ENCODE measurements around the gene ULK1. TPM values are rescaled to one million over a fixed set of nuclear protein-coding genes. Genes with fewer than 3 reads are reported as not detected.

Gene ULK1
- total RNA-seq, 2 experiments from 2014 or later: 85.0 to 91.6 TPM

- no peak overlapping the region for H3K4me3 ChIP-seq (ENCODE audit: low read length)
- CTCF ChIA-PET: no interaction called here
- no peak for TF ChIP-seq CTCF (IDR thresholded peaks at IDR 0.05)
- ATAC-seq (ENCODE audit: poor library complexity): no peak
- Mint-ChIP-seq H3K4me3 (no peak overlapping the region), H3K9me3 (no peaks in the 10 kb centered on the region), H3K27ac (no peak overlapping the region), H3K27me3 (no peaks in the 10 kb centered on the region), H3K36me3 (ENCODE audit: low read depth) (peaks cover 67% of the 10 kb centered on the region), H3K4me1 (ENCODE audit: low read depth) (no peaks in the 10 kb centered on the region)
- intact Hi-C loops (cut with DNase I, micrococcal nuclease): loop anchor here in 1 of 2 experiments (10.0 kb wide), 1 partner anchor 1063 kb away; the partner anchor contains the start of gene RAN
- no peaks in the 10 kb centered on the region for H3K27me3 ChIP-seq (ENCODE audit: control insufficient read depth in 1 of 2, insufficient read depth in 2 of 2, low read length in 2 of 2)
- no peaks in the 10 kb centered on the region for H3K9me3 ChIP-seq (ENCODE audit: control insufficient read depth in 1 of 2, insufficient read depth in 1 of 2, low read length in 2 of 2)
- POLR2A ChIA-PET: no interaction called here
- no peak for DNase-seq
- H3K36me3 ChIP-seq (ENCODE audit: insufficient read depth, low read length): peaks cover 61% of the 10 kb centered on the region
- no peaks in the 10 kb centered on the region for H3K4me1 ChIP-seq (ENCODE audit: insufficient read depth, low read length)
- H3K27ac ChIP-seq (ENCODE audit: low read depth in 1 of 2, low read length in 2 of 2): no peak overlapping the region
Measured at GRCh38 chr12:131938082-131938481, 43.7 kb downstream of the ULK1 start.

GRCh38 chr12:131939007-131939406, 44.6 kb downstream of the ULK1 start:
- H3K27ac ChIP-seq (ENCODE audit: low read depth in 1 of 2, low read length in 2 of 2): no peak overlapping the region
- no peak for TF ChIP-seq CTCF (IDR thresholded peaks at IDR 0.05)
- H3K9me3 Mint-ChIP-seq: no peaks in the 10 kb centered on the region
- peaks cover 56% of the 10 kb centered on the region for H3K36me3 ChIP-seq (ENCODE audit: insufficient read depth, low read length)
- peaks cover 64% of the 10 kb centered on the region for H3K36me3 Mint-ChIP-seq (ENCODE audit: low read depth)
- no peak overlapping the region for H3K4me3 Mint-ChIP-seq
- intact Hi-C loops (cut with DNase I, micrococcal nuclease): loop anchor here in 1 of 2 experiments (10.0 kb wide), 1 partner anchor 1064 kb away; the partner anchor contains the start of gene RAN
- DNase-seq (no peak), ATAC-seq (ENCODE audit: poor library complexity) (no peak)
- ChIA-PET CTCF (interaction anchor here (0.6 kb wide), 1 partner anchor 19 kb away, joined by 3 read pairs; no protein-coding TSS in a partner anchor), POLR2A (interaction anchor here (0.6 kb wide), 1 partner anchor 15 kb away, joined by 3 read pairs; no protein-coding TSS in a partner anchor)
- no peak overlapping the region for H3K4me3 ChIP-seq (ENCODE audit: low read length)
- H3K4me1 Mint-ChIP-seq (ENCODE audit: low read depth): no peaks in the 10 kb centered on the region
- no peak overlapping the region for H3K27ac Mint-ChIP-seq
- no peaks in the 10 kb centered on the region for H3K27me3 Mint-ChIP-seq
- no peaks in the 10 kb centered on the region for H3K9me3 ChIP-seq (ENCODE audit: control insufficient read depth in 1 of 2, insufficient read depth in 1 of 2, low read length in 2 of 2)
- no peaks in the 10 kb centered on the region for H3K4me1 ChIP-seq (ENCODE audit: insufficient read depth, low read length)
- H3K27me3 ChIP-seq (ENCODE audit: control insufficient read depth in 1 of 2, insufficient read depth in 2 of 2, low read length in 2 of 2): no peaks in the 10 kb centered on the region

GRCh38 chr12:131940141-131940547, 45.7 kb downstream of the ULK1 start:
- H3K4me3 Mint-ChIP-seq: no peak overlapping the region
- H3K27me3 Mint-ChIP-seq: no peaks in the 10 kb centered on the region
- Histone ChIP-seq H3K27ac (ENCODE audit: low read depth in 1 of 2, low read length in 2 of 2) (no peak overlapping the region), H3K27me3 (ENCODE audit: control insufficient read depth in 1 of 2, insufficient read depth in 2 of 2, low read length in 2 of 2) (no peaks in the 10 kb centered on the region), H3K4me3 (ENCODE audit: low read length) (no peak overlapping the region), H3K36me3 (ENCODE audit: insufficient read depth, low read length) (peaks cover 50% of the 10 kb centered on the region), H3K9me3 (ENCODE audit: control insufficient read depth in 1 of 2, insufficient read depth in 1 of 2, low read length in 2 of 2) (peaks cover 0 to 9% of the 10 kb centered on the region in 2 experiments), H3K4me1 (ENCODE audit: insufficient read depth, low read length) (no peaks in the 10 kb centered on the region)
- POLR2A ChIA-PET: no interaction called here
- CTCF ChIA-PET: no interaction called here
- TF ChIP-seq CTCF (IDR thresholded peaks at IDR 0.05): no peak
- DNase-seq (no peak), ATAC-seq (ENCODE audit: poor library complexity) (no peak)
- no peaks in the 10 kb centered on the region for H3K4me1 Mint-ChIP-seq (ENCODE audit: low read depth)
- peaks cover 55% of the 10 kb centered on the region for H3K36me3 Mint-ChIP-seq (ENCODE audit: low read depth)
- H3K9me3 Mint-ChIP-seq: no peaks in the 10 kb centered on the region
- no peak overlapping the region for H3K27ac Mint-ChIP-seq
- intact Hi-C loops (cut with DNase I, micrococcal nuclease): loop anchor here in 1 of 2 experiments (10.0 kb wide), 1 partner anchor 105 kb away; no protein-coding TSS in a partner anchor
